ENCODE data around the gene TRABD2A. TPM values are rescaled to one million over a fixed set of nuclear protein-coding genes. Genes with fewer than 3 reads are reported as not detected.

TRABD2A gene
- total and polyA plus RNA-seq, 9 of the 15 experiments (the other 6 are each of a cell fraction or from before 2014, with no cell fraction given), result 0.07 to 0.45 (median 0.25) TPM

- no peak for TF ChIP-seq ZMIZ1 (IDR thresholded peaks at IDR 0.05; ENCODE audit: low read depth in 2 of 2, low read length in 2 of 2)
- TF ChIP-seq CBX5 (IDR thresholded peaks at IDR 0.05; ENCODE audit: borderline replicate concordance, low read depth), result no peak
- TF ChIP-seq HOXB6 (CRISPR knock-in tag; IDR thresholded peaks at IDR 0.05; ENCODE audit: borderline replicate concordance), result no peak
- no peak for TF ChIP-seq ZNF408 (CRISPR knock-in tag; IDR thresholded peaks at IDR 0.05; ENCODE audit: low read depth)
- TF ChIP-seq ZNF764 (CRISPR knock-in tag; IDR thresholded peaks at IDR 0.05; ENCODE audit: low read depth), result no peak
- no peak for TF ChIP-seq PTBP1 (IDR thresholded peaks at IDR 0.05; ENCODE audit: low read depth, low read length)
- no peak for TF ChIP-seq CEBPB (tag; IDR thresholded peaks at IDR 0.05)
- TF ChIP-seq CC2D1A (IDR thresholded peaks at IDR 0.05), result no peak
- TF ChIP-seq NFXL1 (CRISPR knock-in tag; IDR thresholded peaks at IDR 0.05), result peak; percentile 68; the same call in 1 of the 2 replicates
- no peak for TF ChIP-seq ZBTB11 (CRISPR knock-in tag; IDR thresholded peaks at IDR 0.05)
- no peak for TF ChIP-seq GTF2A2 (tag; IDR thresholded peaks at IDR 0.05)
Measured at GRCh38 chr2:84906900-84907714, 26.2 kb upstream of the TRABD2A start (continued).
